Neural crest cell (in vitro differentiated cells): ENCODE data around the gene WWOX. TPM values are rescaled to one million over a fixed set of nuclear protein-coding genes. Genes with fewer than 3 reads are reported as not detected.

ENCODE experiments used
- DNase-seq: peaks from one replicate; pipeline ENCODE4 v3.0.0; 2021; ENCODE audit warnings: low read depth, mixed read lengths, low spot score
- H3K27ac Mint-ChIP-seq: one replicate; pipeline ENCODE4 v1.8.0; 2021; ENCODE audit warnings: mild to moderate bottlenecking, mixed read lengths; ENCODE audit not compliant: unreplicated experiment
- H3K27me3 Mint-ChIP-seq: 2 replicates; pipeline ENCODE4 v1.8.0; 2021; ENCODE audit warnings: low read depth, mild to moderate bottlenecking, mixed read lengths
- H3K36me3 Mint-ChIP-seq: 2 replicates; pipeline ENCODE4 v1.8.0; 2021; ENCODE audit warnings: low read depth, mild to moderate bottlenecking, mixed read lengths
- H3K4me1 Mint-ChIP-seq: 2 replicates; pipeline ENCODE4 v1.8.0; 2021; ENCODE audit warnings: mixed read lengths
- H3K4me3 Mint-ChIP-seq: one replicate; pipeline ENCODE4 v1.8.0; 2021; ENCODE audit warnings: mild to moderate bottlenecking, mixed read lengths
- H3K9me3 Mint-ChIP-seq: 2 replicates; pipeline ENCODE4 v1.8.0; 2021; ENCODE audit warnings: mixed read lengths
- CTCF ChIP-seq: fragments of 200-600 bp; sonication (generic); conservative IDR thresholded peaks from 2 replicates; pipeline ENCODE4 v1.5.0; 2021; ENCODE audit warnings: antibody characterized with exemption, mild to moderate bottlenecking
- total RNA-seq: library from RNA; stranded (reverse); gene quantifications from 2 replicates; pipeline ENCODE4 v1.2.1, GENCODE V29; 2021

The WWOX gene
- total RNA-seq, 1 donor from 2014 or later, result 30.5 TPM

GRCh38 chr16:78577630-78578029 is 478.2 kb downstream of the WWOX start:
- Mint-ChIP-seq H3K4me3 (no peak overlapping the region), H3K36me3 (no peaks in the 10 kb centered on the region), H3K27ac (no peak overlapping the region), H3K4me1 (peaks cover 4% of the 10 kb centered on the region), H3K27me3 (no peaks in the 10 kb centered on the region), H3K9me3 (no peaks in the 10 kb centered on the region)
- TF ChIP-seq CTCF, result no peak
- DNase-seq, result no peak

GRCh38 chr16:78579020-78579419 is 479.6 kb downstream of the WWOX start:
- H3K27ac Mint-ChIP-seq, result no peak overlapping the region

GRCh38 chr16:78583441-78583840 is 484.0 kb downstream of the WWOX start:
- H3K27me3 Mint-ChIP-seq, result no peaks in the 10 kb centered on the region
- TF ChIP-seq CTCF, result no peak
- H3K27ac Mint-ChIP-seq, result no peak overlapping the region
- H3K4me1 Mint-ChIP-seq, result peaks cover 4% of the 10 kb centered on the region
- H3K36me3 Mint-ChIP-seq, result no peaks in the 10 kb centered on the region
- DNase-seq, result no peak
- H3K4me3 Mint-ChIP-seq, result no peak overlapping the region
- H3K9me3 Mint-ChIP-seq, result no peaks in the 10 kb centered on the region

More at GRCh38 chr16:78579020-78579419, 479.6 kb downstream of the WWOX start:
- no peaks in the 10 kb centered on the region for H3K27me3 Mint-ChIP-seq
- H3K36me3 Mint-ChIP-seq, result no peaks in the 10 kb centered on the region
- peaks cover 4% of the 10 kb centered on the region for H3K4me1 Mint-ChIP-seq
- H3K4me3 Mint-ChIP-seq, result no peak overlapping the region
- DNase-seq, result no peak
- TF ChIP-seq CTCF, result no peak
- no peaks in the 10 kb centered on the region for H3K9me3 Mint-ChIP-seq

- no peak for TF ChIP-seq CTCF
- DNase-seq, result no peak
- Mint-ChIP-seq H3K4me3 (no peak overlapping the region), H3K36me3 (no peaks in the 10 kb centered on the region), H3K4me1 (peaks cover under 1% of the 10 kb centered on the region), H3K27ac (no peak overlapping the region), H3K9me3 (no peaks in the 10 kb centered on the region), H3K27me3 (no peaks in the 10 kb centered on the region)
Measured at GRCh38 chr16:78584213-78584860, 484.9 kb downstream of the WWOX start.

GRCh38 chr16:78584991-78585390 is 485.5 kb downstream of the WWOX start:
- Mint-ChIP-seq H3K4me1 (no peaks in the 10 kb centered on the region), H3K36me3 (no peaks in the 10 kb centered on the region), H3K9me3 (no peaks in the 10 kb centered on the region), H3K4me3 (no peak overlapping the region), H3K27me3 (no peaks in the 10 kb centered on the region), H3K27ac (no peak overlapping the region)
- DNase-seq, result no peak
- no peak for TF ChIP-seq CTCF
